Pons (tissue), 1 donor: ENCODE results near the gene TRAF3.
"Not testable (repeated sequence)": the region's sequence is repeated elsewhere in the genome, so short reads cannot be mapped to it uniquely, and the experiment has no call there.

Experiments
- DNase-seq: peaks from one replicate; pipeline ENCODE4 v3.0.0-alpha.2; 2016; ENCODE audit warnings: low spot score

TRAF3 gene

GRCh38 chr14:102752239-102752847 is 24.9 kb upstream of the TRAF3 start:
- DNase-seq: no peak

- no peak for DNase-seq
These were observed 22.6 kb upstream of the TRAF3 start for GRCh38 chr14:102754370-102755262.

GRCh38 chr14:102757646-102758045 is 19.6 kb upstream of the TRAF3 start:
- DNase-seq: no peak

GRCh38 chr14:102758087-102758486 is 19.2 kb upstream of the TRAF3 start:
- no peak for DNase-seq

GRCh38 chr14:102759456-102760187 is 17.6 kb upstream of the TRAF3 start:
- DNase-seq: no peak

- no peak for DNase-seq
These were observed 16.6 kb upstream of the TRAF3 start for GRCh38 chr14:102760496-102761193.

- DNase-seq: no peak
These were observed 16.0 kb upstream of the TRAF3 start for GRCh38 chr14:102761206-102761605.

- DNase-seq: no peak
These were observed 13.0 kb upstream of the TRAF3 start for GRCh38 chr14:102764220-102764671.

GRCh38 chr14:102765770-102766169 is 11.5 kb upstream of the TRAF3 start:
- DNase-seq: not testable (repeated sequence)

- peak; percentile 75 for DNase-seq
These were observed 8.8 kb upstream of the TRAF3 start for GRCh38 chr14:102768223-102769048.

GRCh38 chr14:102769049-102769327 is 8.3 kb upstream of the TRAF3 start:
- DNase-seq: no peak

- DNase-seq: no peak
These were observed 6.8 kb upstream of the TRAF3 start for GRCh38 chr14:102770147-102771123.

GRCh38 chr14:102771144-102771543 is 6.1 kb upstream of the TRAF3 start:
- no peak for DNase-seq

GRCh38 chr14:102772781-102773570 is 4.3 kb upstream of the TRAF3 start:
- no peak for DNase-seq

GRCh38 chr14:102774391-102775153 is 2.7 kb upstream of the TRAF3 start:
- peak; percentile 86 for DNase-seq

GRCh38 chr14:102775855-102776760 is 1.1 kb upstream of the TRAF3 start:
- peak; percentile 48 for DNase-seq

GRCh38 chr14:102777711-102778337 is 575 bp downstream of the TRAF3 start:
- DNase-seq: no peak
